Neural cell (in vitro differentiated cells): ENCODE data around the gene ACAD11.

ENCODE experiments used
- TF ChIP-seq, protein P1 (sequence below): fragments of 450-650 bp; IDR thresholded peaks from 2 replicates; pipeline ENCODE4 v1.5.1; 2014; ENCODE audit warnings: antibody characterized with exemption, mild to moderate bottlenecking, moderate library complexity; ENCODE audit not compliant: poor library complexity, severe bottlenecking
- TF ChIP-seq, protein P2 (sequence below): IDR thresholded peaks from 2 replicates; pipeline ENCODE4 v1.6.1; 2012; ENCODE audit warnings: borderline replicate concordance

DNA sequence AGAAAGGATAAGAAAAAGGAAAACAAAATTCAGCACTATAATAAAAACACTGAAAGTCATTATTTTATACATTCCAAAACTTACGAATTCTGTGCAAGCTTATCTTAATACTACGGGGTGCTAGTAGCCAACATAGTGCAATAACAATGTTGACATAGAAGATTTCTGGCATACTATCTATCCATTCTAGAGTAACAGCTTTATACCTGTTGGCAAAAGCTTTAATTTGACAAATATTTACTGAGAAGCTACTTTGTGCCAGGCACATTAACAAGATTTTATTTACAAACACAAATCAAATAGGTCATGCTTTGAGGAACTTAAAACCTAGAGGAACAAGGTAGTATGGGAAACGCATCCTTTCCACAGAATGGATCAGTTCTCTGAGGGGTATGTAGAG lies 61.4 kb downstream of the ACAD11 start:
- TF ChIP-seq, protein P1, sequence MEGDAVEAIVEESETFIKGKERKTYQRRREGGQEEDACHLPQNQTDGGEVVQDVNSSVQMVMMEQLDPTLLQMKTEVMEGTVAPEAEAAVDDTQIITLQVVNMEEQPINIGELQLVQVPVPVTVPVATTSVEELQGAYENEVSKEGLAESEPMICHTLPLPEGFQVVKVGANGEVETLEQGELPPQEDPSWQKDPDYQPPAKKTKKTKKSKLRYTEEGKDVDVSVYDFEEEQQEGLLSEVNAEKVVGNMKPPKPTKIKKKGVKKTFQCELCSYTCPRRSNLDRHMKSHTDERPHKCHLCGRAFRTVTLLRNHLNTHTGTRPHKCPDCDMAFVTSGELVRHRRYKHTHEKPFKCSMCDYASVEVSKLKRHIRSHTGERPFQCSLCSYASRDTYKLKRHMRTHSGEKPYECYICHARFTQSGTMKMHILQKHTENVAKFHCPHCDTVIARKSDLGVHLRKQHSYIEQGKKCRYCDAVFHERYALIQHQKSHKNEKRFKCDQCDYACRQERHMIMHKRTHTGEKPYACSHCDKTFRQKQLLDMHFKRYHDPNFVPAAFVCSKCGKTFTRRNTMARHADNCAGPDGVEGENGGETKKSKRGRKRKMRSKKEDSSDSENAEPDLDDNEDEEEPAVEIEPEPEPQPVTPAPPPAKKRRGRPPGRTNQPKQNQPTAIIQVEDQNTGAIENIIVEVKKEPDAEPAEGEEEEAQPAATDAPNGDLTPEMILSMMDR: no peak
- TF ChIP-seq, protein P2, sequence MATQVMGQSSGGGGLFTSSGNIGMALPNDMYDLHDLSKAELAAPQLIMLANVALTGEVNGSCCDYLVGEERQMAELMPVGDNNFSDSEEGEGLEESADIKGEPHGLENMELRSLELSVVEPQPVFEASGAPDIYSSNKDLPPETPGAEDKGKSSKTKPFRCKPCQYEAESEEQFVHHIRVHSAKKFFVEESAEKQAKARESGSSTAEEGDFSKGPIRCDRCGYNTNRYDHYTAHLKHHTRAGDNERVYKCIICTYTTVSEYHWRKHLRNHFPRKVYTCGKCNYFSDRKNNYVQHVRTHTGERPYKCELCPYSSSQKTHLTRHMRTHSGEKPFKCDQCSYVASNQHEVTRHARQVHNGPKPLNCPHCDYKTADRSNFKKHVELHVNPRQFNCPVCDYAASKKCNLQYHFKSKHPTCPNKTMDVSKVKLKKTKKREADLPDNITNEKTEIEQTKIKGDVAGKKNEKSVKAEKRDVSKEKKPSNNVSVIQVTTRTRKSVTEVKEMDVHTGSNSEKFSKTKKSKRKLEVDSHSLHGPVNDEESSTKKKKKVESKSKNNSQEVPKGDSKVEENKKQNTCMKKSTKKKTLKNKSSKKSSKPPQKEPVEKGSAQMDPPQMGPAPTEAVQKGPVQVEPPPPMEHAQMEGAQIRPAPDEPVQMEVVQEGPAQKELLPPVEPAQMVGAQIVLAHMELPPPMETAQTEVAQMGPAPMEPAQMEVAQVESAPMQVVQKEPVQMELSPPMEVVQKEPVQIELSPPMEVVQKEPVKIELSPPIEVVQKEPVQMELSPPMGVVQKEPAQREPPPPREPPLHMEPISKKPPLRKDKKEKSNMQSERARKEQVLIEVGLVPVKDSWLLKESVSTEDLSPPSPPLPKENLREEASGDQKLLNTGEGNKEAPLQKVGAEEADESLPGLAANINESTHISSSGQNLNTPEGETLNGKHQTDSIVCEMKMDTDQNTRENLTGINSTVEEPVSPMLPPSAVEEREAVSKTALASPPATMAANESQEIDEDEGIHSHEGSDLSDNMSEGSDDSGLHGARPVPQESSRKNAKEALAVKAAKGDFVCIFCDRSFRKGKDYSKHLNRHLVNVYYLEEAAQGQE: no peak
